ENCODE data around the gene HPRT1.

Gene HPRT1

DNA sequence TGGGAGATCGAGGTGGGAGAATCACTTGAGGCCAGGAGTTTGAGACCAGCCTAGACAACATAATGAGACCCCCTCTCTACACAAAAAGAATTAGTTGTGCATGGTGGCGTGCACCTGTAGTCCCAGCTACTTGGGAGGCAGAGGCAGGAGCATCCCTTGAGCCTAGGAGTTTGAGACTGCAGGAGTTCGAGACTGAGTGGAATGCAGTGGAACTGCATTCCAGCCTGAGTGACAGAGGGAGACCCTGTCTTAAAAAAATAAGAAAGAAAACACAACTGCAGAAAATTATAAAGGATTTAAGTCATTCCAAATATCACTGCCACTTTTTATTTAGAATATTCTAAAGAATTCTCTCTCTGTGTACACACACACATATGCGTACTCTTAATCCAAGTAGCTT, 18.4 kb downstream of the HPRT1 start:
- no peak for DNase-seq

DNA sequence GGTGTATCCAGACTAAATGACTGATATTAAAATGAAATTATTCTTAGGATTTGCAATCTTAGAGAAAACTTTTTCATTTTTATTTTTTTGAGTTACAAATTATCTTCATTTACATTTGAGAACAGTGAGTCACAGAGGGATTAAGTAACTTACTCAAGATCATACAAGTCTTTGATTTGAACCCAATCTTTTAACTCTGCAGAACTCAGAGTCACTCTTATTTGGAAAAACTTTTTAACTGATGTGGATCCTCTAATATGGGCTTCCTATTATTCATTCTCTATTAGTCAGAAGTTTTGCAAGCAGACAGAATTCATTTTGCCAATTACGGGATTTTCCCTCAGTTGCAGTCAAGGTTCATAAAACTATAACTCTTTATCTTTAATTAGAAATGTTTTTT, 20.1 kb downstream of the HPRT1 start:
- no peak for DNase-seq

DNA sequence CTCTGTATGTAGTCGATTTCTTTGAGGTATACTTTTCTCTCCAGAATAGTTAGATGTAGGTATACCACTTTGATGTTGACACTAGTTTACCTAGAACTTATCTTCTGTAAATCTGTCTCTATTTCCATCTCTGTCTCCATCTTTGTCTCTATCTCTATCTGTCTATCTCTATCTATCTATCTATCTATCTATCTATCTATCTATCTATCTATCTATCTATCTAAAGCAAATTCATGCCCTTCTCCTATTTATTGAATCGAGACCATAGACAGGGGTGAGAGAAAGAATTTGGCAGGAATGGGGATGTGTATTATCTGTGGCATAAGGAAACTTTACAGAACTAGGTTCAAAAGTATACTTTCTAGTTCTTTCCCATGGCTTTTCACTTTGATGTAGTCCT, 21.4 kb downstream of the HPRT1 start:
- DNase-seq = no peak

DNA sequence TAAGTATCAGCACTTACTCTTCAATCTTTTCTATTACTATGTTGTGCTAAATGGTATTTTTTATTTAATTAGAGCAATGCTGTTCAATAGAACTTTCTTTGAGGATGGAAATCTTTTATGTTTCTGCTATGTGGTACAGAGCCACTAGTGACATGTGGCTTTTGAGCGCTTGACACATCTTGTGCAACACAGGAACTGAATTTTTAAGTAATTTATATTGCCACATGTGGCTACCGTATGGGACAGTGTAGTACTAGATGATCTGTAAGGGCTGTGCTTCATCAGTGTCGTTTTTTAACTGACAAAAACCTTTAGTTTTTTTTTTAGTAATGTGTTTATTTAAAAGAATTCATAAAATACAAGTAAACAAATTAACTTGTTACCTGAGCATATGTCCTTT, 22.4 kb downstream of the HPRT1 start:
- DNase-seq = no peak

DNA sequence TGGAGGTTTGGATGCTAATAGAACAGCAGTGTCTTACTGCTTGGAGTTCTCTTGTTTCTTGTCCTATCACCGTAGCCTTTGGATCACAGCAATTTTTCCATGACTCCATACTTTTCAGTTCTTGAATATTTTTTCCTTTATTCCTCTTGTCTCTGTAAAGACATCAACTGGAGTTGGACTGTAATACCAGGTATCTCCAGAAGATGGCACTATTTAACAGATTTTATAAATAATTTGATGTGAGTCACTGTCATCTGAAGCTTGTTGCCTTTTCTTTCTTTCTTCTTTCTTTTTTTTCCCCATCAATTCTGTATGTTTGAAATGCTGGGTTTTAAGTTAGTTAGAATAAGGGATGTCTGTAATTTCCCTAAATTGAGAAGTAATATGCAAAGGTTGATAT, 24.1 kb downstream of the HPRT1 start:
- DNase-seq = peak; percentile 50

DNA sequence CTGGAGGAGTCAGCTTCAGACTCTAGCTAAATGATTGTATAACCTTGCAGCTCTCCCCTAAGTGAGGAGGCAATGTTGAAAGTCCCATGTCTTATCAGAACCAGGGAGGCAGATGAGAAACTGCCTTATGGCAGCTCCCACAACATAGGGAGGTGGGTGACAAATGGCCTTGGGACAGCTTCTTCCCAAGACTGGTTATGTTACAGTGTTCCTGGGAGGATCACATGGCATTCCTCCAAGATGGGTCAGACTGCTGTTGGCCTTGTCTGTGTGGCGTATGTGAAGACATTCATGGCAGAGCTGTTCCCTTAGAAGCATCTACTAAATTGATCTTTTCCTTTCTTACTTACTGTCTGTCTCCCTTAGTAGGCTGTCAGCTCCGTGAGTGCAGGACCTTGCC, 42.0 kb downstream of the HPRT1 start:
- DNase-seq = no peak

DNA sequence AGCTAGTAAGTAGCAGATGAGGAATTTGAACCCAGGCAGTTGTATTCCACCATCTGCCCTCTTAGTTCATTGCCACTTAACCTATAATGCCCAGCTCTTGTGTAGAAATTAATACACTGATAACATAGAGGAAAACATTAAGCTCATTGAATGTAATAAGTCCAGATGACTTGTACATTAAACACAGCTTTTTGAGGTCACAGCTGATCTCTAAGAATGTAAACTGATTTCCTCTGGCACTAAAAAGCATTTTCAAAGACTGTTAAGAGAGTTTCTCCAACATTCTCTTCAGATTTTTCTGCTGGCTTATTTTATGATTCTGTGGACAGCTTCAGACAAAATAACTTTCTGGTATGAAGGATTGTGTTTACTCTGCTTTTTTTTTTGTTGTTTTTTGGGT, 42.7 kb downstream of the HPRT1 start:
- DNase-seq = no peak

DNA sequence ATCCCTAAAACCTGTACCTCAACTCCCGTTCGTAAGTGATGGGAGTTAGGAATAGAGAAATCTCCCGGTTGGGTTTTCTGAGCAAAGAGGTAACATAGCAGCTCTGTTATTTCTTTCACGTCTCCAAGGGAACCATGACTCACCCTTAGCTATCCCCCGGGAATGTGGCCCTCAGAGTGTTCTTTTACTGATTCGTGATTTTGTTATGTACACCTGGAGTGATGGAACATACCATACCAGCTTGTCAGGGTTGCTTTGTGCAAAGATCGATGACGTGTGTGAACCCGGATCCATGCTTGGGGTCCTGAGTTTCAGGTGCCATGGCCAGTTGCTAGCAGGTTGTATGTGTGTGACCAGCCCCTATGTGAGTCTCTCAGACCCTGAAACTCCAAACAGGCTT, 52.6 kb downstream of the HPRT1 start:
- no peak for DNase-seq

DNA sequence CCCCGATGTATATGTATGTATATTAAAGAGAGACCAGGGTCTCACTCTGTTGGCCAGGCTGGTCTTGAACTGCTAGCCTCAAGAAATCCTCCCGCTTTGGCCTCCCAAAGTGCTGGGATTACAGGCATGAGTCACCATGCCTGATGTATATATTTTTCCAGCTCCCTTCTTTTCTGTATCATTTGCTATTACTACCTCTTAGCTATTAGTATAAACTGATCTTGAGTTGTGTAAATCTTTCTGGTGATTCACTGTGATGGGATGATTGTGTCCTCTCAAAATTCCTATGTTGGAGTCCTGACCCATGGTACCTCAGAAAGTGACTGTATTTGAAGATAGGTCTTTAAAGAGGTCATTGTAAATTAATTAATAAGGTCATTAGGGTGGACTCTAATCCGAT, 53.1 kb downstream of the HPRT1 start:
- DNase-seq = no peak

DNA sequence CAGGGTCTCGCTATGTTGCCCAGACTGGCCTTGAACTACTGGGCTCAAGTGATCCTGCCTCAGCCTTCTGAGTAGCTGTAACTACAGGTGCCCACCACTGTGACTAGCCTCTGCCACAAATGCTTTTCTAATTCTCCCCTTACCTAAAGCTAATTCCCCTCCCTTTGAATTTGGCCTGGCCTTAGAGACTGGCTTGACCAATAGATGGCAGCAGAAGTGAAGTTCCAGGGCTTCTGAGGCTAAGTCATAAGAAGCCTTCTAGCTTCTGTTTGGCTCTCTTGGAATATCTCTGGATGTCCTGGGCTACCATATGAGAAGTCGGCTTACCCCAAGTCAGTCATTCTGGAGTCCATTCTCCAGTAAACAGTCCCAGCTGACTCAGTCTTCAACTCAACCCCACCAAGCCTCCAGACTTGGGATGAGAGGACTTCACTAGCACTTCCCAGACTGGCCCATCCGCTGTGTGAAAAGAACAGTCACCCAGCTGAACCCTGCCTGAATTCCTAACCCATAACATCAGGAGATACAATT, 61.0 kb downstream of the HPRT1 start:
- DNase-seq = peak; percentile 30

DNA sequence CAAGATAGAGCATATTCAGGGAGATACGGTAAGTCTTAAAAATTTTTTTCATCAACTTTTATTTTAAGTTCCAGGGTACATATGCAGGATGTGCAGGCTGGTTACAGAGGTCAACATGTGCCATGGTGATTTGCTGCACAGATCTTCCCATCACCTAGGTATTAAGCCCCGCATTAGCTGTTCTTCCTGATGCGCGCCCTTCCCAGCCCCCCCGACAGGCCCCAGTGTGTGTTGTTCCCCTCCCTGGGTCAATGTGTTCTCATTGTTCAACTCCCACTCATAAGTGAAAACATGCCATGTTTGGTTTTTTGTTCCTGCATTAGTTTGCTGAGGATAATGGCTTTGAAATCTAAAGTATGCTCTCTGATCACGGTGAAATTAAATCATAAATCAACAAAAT, 64.2 kb downstream of the HPRT1 start:
- no peak for DNase-seq

DNA sequence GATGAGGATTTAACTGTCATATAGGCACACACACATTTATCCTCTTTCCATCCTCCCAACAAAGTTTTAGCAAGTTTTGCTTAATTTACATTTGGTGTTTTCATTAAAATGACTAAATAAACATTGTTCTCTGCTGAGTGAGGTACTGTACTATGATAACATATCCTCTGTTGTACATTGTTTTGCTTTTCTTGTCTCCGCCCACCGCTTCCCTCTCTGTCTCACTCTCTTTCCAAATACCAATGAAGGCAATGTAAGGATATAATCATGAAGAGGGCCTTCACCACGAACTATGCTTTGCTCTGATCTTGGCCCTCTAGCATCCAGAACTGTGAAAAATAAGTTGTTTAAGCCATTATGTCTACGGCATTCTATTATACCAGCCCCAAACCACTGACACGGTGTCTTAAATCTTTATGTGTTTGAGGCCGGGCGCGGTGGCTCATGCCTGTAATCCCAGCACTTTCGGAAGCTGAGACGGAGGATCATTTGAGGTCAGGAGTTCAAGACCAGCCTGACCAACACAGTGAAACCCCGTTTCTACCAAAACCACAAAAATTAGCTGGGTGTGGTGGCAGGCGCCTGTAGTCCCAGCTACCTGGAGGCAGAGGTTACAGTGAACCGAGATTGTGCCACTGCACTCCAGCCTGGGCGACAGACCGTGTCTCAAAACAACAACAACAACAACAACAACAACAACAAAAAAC, 65.3 kb downstream of the HPRT1 start:
- DNase-seq = no peak

DNA sequence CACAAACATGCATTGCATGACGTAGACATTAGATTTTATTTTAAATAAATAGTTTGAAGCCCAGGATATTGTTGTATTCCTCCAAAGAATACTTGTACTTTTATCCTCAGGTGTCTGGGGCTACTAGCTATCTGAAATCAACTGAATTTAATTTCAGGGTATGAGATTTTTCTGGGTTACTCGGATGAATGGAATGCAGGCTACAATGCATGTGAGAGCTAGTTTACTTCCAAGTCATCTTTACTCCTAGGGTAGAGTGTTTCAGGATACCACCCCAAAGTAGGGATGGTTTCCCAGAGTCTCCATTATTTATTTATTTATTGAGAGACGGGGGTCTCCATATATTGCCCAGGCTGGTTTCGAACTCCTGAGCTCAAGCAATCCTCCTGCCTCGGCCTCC, 66.4 kb downstream of the HPRT1 start:
- no peak for DNase-seq

DNA sequence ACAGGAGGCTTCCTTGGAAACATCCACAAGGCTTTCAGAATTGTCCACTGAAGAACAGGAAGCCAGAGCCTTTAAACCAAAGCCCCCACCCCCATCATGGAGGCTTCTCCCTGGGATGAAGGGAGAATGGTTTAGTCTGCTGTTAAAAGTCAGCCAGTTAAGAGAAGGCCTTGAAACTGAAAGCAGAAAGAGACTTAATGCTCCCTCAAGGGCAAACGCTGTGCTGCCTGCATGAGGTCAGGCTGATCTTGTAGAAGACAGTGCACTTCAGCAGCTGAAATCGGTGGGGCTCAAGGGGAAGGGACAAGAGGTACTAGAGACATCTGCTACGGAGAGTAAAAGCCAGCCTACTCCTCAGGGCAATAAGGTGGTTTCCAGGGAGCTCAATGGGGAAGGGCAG, 69.0 kb downstream of the HPRT1 start:
- no peak for DNase-seq

DNA sequence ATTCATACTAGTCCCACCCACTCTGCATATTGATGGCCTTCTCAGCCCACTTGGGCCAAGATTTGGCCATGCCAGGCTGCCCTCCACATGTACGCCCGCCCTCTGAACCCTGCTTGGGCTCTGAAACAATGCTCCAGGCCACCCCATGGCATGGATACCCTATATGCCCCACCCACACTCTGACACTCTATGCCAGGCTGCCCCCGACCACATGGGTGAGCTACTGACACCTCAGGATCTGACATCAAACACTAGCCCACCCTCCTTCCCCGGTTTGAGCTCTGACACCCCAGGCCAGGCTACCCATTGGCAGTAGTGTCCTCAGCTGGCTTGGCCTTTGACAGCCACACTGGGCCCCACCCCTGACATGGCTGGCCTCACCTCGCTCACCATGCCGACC, 69.5 kb downstream of the HPRT1 start:
- DNase-seq = no peak

DNA sequence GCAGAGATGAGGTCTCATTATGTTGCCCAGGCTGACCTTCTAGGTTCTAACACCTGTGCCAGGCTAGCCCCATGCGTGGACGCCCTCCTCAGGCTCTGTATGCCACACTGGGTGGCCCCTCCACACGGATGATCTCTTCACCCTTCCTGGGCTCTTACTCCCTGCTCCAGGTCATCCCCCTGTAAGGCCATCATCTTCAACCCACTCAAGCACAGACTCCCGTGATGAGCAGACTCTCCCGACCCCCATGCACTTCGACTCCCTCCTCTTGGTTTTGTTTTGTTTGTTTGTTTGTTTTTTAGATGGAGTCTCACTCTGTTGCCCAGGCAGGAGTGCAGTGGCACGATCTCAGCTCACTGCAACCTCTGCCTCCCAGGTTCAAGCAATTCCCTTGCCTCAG, 70.9 kb downstream of the HPRT1 start:
- no peak for DNase-seq

DNA sequence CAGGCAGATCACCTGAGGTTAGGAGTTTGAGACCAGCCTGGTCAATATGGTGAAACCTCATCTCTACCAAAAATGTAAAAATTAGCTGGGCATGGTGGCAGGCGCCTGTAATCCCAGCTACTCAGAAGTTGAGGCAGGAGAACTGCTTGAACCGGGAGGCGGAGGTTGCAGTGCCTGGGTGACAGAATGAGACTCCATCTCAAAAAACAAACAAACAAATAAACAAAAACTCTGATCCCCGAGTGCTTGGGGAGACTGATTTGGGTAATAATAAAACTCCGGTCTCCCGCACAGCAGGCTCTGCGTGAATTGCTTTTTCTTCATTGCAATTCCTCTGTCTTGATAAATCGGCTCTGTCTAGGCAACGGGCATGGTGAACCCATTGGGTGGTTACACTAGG, 73.4 kb downstream of the HPRT1 start:
- no peak for DNase-seq

DNA sequence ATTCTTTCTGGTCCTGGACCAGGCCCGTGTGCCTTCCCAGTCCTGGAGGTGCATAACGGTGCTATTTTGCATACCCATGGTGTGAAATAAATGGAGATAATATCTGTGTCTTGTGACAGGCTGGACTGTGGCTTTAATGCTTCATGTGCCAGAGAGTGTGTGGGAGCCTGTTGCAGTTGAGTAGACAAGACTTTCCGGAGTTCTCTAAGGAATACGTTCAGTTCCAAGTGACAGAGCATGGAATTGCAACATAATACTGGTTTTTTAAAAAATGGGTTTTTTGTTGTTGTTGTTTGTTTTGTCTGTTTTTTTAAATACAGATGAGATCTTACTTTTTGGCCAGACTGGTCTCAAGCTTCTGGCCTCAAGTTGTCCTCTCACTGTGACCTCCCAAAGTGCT, 74.0 kb downstream of the HPRT1 start:
- DNase-seq = no peak

DNA sequence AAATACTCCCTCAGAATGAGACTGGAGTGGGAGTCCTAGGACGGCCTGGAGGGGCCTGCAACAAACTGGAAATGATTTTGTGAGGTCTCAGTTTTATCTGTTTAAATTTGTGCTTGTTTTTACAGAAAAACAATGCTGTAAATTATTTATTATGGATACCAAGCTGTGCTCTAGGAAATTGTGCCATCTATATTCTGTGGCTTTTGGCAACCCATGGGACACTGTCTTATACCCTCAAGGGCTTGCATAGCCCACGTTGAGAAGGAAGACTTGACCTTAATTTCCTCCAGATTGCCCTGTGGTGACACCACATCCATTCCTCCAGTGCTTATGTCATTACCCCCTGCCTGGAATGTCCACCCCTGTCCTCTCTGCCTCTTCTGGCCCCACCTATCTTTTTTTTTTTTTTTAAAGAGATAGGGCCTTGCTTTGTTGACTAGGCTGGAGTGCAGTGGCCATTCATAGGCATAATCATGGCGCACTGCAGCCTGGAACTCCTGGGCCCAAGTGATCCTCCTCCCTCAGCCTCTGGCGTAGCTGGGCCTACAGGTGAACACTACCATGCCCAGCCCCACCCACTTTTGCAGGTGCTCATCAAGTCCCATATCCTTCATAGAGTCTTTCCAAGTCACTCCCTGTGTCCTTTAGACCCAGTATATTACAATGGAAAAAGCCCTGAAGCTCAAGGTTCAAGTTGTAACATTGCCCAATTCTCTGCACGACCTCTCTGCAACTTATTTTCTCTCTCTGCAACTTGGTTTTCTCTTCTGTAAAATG, 77.4 kb downstream of the HPRT1 start:
- no peak for DNase-seq

DNA sequence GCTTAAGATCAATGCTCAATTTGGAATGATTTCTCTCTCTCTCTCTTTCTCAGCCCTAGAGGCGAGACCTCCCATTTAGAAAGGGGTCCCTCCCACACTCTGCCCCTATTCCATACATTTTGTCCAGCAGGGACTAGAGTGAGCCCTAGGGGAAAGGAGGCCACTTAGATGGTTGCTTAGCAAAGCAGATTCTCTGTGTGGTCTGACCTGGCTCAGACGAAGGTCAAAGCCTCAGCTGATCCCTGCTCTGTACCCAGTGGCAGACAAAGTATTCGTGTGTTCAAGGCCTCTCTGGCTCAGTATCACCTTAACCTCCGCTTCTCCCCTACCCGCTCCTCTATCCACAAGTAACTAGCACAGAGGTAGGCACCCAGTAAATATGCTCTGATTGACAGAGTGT, 78.4 kb downstream of the HPRT1 start:
- no peak for DNase-seq

DNA sequence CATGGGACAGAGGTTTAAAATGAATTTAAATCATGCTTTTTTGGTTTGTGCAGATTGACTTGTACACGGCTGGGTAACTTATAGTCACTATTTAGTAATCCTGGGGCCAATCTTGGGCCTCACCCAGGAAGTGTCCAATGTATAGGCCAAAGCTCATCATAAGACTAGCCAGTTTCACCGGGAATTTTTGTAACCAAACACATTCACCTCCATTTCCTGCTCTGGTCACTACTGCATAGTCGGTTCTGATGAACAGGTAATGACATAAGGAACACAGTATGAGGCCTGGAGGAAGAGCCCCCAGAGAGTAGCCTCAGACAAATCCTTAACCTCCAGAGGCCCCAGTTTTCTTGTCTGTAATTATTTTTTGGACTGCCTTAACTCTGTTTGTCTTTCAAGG, 81.9 kb downstream of the HPRT1 start:
- no peak for DNase-seq

DNA sequence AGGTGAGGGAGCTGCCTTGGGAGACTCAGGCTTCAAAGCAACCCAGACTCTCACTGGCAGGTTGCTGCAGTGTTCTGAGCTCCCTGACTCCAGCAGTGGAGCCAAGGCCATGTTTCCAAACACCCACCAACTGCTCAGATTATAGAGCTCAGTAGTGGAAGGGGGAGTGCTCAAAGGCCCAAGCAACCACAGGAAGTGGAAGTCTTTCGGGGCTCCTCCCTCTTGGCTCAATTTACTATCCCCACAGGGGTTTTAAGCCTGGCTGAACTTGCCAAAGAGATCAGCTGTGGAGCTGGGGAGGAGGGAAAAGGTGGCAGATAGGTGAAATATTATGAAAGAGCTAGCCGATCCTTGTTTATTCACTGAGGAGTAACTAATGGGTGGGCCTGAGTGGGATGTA, 82.5 kb downstream of the HPRT1 start:
- no peak for DNase-seq

DNA sequence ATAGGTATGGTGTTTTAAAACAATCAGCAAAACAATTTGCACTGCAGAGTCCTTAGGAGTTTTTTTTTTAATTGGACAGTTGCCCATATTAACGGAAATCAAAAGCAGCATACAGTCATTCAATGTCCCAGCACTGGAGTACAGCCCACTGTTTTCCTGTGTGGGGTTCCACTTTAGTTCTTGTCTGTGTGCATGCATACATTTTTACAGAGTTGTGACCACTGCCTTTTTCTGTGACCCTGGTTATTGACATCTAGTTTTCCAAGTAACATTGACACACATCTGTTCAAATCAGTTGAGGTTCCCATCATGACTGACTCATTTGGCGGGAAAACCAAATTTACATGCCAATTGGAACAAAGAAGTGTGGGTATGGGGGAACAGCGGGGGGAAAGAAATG, 83.3 kb downstream of the HPRT1 start:
- no peak for DNase-seq

DNA sequence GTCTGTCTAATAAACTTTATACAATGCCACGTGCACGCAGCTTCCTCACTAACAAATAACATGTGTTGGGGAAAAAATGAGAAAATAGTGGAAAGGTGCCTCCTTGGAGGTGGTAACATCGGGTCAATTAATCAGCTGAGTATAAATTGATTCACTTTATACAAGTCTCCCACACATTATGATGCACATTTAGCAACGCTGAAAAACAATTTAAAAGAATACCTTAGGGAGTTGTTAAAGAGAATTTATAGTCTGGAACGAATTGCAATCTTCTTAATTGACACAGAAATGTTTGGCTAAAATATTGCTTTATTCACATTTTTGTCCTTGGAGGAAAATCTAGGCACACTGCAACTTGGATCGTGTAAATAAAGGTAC, 84.2 kb downstream of the HPRT1 start:
- DNase-seq = no peak
